HG03103 (cell line): ENCODE measurements around the gene APOD.
A peak's percentile ranks its signal among the peaks of the same experiment; 100 is the strongest.
"Not testable (repeated sequence)": the region's sequence is repeated elsewhere in the genome, so short reads cannot be mapped to it uniquely, and the experiment has no call there.

Source experiments
- ATAC-seq: cut with Tn5 transposase; IDR thresholded peaks from one replicate; pipeline ENCODE4 v1.9.1; 2021; ENCODE audit warnings: low read depth; ENCODE audit not compliant: unreplicated experiment

APOD gene

GRCh38 chr3:195583831-195584542, at the start of gene APOD:
Gene APOD (minus strand): TSS chr3:195583940. CDS start chr3:195579461, 4,479 bp downstream.
- ATAC-seq = no peak

GRCh38 chr3:195633351-195633750, 49.6 kb upstream of the APOD start:
- ATAC-seq = not testable (repeated sequence)

GRCh38 chr3:195632501-195633185, 48.9 kb upstream of the APOD start:
- ATAC-seq = not testable (repeated sequence)

GRCh38 chr3:195632046-195632445, 48.3 kb upstream of the APOD start:
- ATAC-seq = not testable (repeated sequence)

GRCh38 chr3:195630938-195631495, 47.3 kb upstream of the APOD start:
- ATAC-seq = not testable (repeated sequence)

- ATAC-seq = not testable (repeated sequence)
These were observed 46.6 kb upstream of the APOD start for GRCh38 chr3:195630086-195630917.

GRCh38 chr3:195629682-195630081, 45.9 kb upstream of the APOD start:
- ATAC-seq = not testable (repeated sequence)

- not testable (repeated sequence) for ATAC-seq
These were observed 44.7 kb upstream of the APOD start for GRCh38 chr3:195628386-195628920.

GRCh38 chr3:195627515-195628385, 44.0 kb upstream of the APOD start:
- ATAC-seq = not testable (repeated sequence)

GRCh38 chr3:195624603-195625560, 41.1 kb upstream of the APOD start:
- peak; percentile 81 for ATAC-seq

GRCh38 chr3:195624171-195624570, 40.4 kb upstream of the APOD start:
- ATAC-seq = not testable (repeated sequence)

GRCh38 chr3:195623217-195623965, 39.7 kb upstream of the APOD start:
- not testable (repeated sequence) for ATAC-seq

GRCh38 chr3:195622523-195623170, 38.9 kb upstream of the APOD start:
- not testable (repeated sequence) for ATAC-seq

GRCh38 chr3:195622012-195622411, 38.3 kb upstream of the APOD start:
- not testable (repeated sequence) for ATAC-seq

GRCh38 chr3:195621095-195621494, 37.4 kb upstream of the APOD start:
- ATAC-seq = not testable (repeated sequence)

GRCh38 chr3:195620476-195620875, 36.7 kb upstream of the APOD start:
- not testable (repeated sequence) for ATAC-seq
